Activated CD4-positive, alpha-beta memory T cell treated with anti-CD3 and anti-CD28 coated beads, Interleukin-2, amount 10 ng/mL, durations not matched to agents 7 days and 5 days (primary cell): ENCODE measurements around the gene TRUB1. TPM values are rescaled to one million over a fixed set of nuclear protein-coding genes. Genes with fewer than 3 reads are reported as not detected.

ENCODE experiments used
- CTCF ChIA-PET: fragments of 350-600 bp; sonication (Branson Sonifier 250); formaldehyde crosslinking; loops from one replicate; lab custom pipeline; 2021; ENCODE audit warnings: antibody characterized with exemption, inconsistent platforms; lab: Charles Lee
- POLR2A ChIA-PET: fragments of 350-600 bp; sonication (Branson Sonifier 250); formaldehyde crosslinking; loops from one replicate; lab custom pipeline; 2021; ENCODE audit warnings: antibody characterized with exemption; lab: Charles Lee
- DNase-seq: peaks from one replicate; pipeline ENCODE4 v3.0.0-alpha.2; 2020
- H3K27ac Mint-ChIP-seq: one replicate; pipeline ENCODE4 v1.8.0; 2021; ENCODE audit warnings: mild to moderate bottlenecking, mixed read lengths
- H3K27me3 Mint-ChIP-seq: one replicate; pipeline ENCODE4 v1.8.0; 2021; ENCODE audit warnings: mixed read lengths
- H3K36me3 Mint-ChIP-seq: one replicate; pipeline ENCODE4 v1.8.0; 2021; ENCODE audit warnings: low read depth, mixed read lengths
- H3K4me1 Mint-ChIP-seq: one replicate; pipeline ENCODE4 v1.8.0; 2021; ENCODE audit warnings: mixed read lengths
- H3K4me3 Mint-ChIP-seq: one replicate; pipeline ENCODE4 v1.8.0; 2021; ENCODE audit warnings: mild to moderate bottlenecking, mixed read lengths
- H3K9me3 Mint-ChIP-seq: one replicate; pipeline ENCODE4 v1.8.0; 2021; ENCODE audit warnings: mixed read lengths
- total RNA-seq, 2 experiments: library from RNA; stranded (reverse); gene quantifications; one replicate each; pipeline ENCODE4 v1.2.3, GENCODE V29; 2021

Gene TRUB1
- total RNA-seq, 2 experiments from 2014 or later, result 14.9 to 16.7 TPM

- H3K27ac Mint-ChIP-seq, result peak overlapping the region; percentile 72
- H3K4me1 Mint-ChIP-seq, result peaks cover 45% of the 10 kb centered on the region
- no peak for DNase-seq
- POLR2A ChIA-PET, result interaction anchor here (0.7 to 6.6 kb wide), 6 partner anchors 11 to 370 kb away, joined by 3 to 39 read pairs (median 4); partner anchors contain the start of gene TRUB1
- H3K36me3 Mint-ChIP-seq, result peaks cover 2% of the 10 kb centered on the region
- CTCF ChIA-PET, result interaction anchor here (0.9 to 1.8 kb wide), 4 partner anchors 12 to 35 kb away, joined by 3 to 7 read pairs (median 3); no protein-coding TSS in a partner anchor
- H3K9me3 Mint-ChIP-seq, result peaks cover 4% of the 10 kb centered on the region
- peaks cover 1% of the 10 kb centered on the region for H3K27me3 Mint-ChIP-seq
- peak overlapping the region; percentile 21 for H3K4me3 Mint-ChIP-seq
These were observed 26.1 kb upstream of the TRUB1 start for GRCh38 chr10:114911801-114912469.

- CTCF ChIA-PET, result interaction anchor here (1.4 to 1.8 kb wide), 2 partner anchors 11 to 35 kb away, joined by 3 to 7 read pairs; no protein-coding TSS in a partner anchor
- no peak for DNase-seq
- Mint-ChIP-seq H3K27me3 (no peaks in the 10 kb centered on the region), H3K36me3 (peaks cover 2% of the 10 kb centered on the region), H3K4me1 (peaks cover 45% of the 10 kb centered on the region), H3K4me3 (peak overlapping the region; percentile 9), H3K9me3 (peaks cover 4% of the 10 kb centered on the region), H3K27ac (peak overlapping the region; percentile 72)
- POLR2A ChIA-PET, result interaction anchor here (0.7 to 6.6 kb wide), 7 partner anchors 10 to 370 kb away, joined by 3 to 39 read pairs (median 3); partner anchors contain the start of gene TRUB1
These were observed 25.5 kb upstream of the TRUB1 start for GRCh38 chr10:114912470-114912859.

- Mint-ChIP-seq H3K36me3 (peaks cover 2% of the 10 kb centered on the region), H3K4me1 (peaks cover 54% of the 10 kb centered on the region), H3K4me3 (peak overlapping the region; percentile 21), H3K9me3 (peaks cover 1% of the 10 kb centered on the region), H3K27me3 (no peaks in the 10 kb centered on the region), H3K27ac (peak overlapping the region; percentile 77)
- ChIA-PET POLR2A (interaction anchor here (1.0 to 6.6 kb wide), 4 partner anchors 10 to 93 kb away, joined by 3 to 39 read pairs (median 4); partner anchors contain the start of genes FHIP2A and TRUB1), CTCF (interaction anchor here (1.8 to 2.7 kb wide), 2 partner anchors 35 to 38 kb away, joined by 7 to 12 read pairs; no protein-coding TSS in a partner anchor)
- no peak for DNase-seq
These were observed 23.4 kb upstream of the TRUB1 start for GRCh38 chr10:114914560-114914959.

GRCh38 chr10:114915294-114915693 lies 22.7 kb upstream of the TRUB1 start:
- Mint-ChIP-seq H3K9me3 (no peaks in the 10 kb centered on the region), H3K27ac (peak overlapping the region; percentile 12), H3K36me3 (peaks cover 2% of the 10 kb centered on the region), H3K4me3 (no peak overlapping the region), H3K4me1 (peaks cover 54% of the 10 kb centered on the region), H3K27me3 (no peaks in the 10 kb centered on the region)
- ChIA-PET CTCF (interaction anchor here (2.7 kb wide), 1 partner anchor 36 kb away, joined by 12 read pairs; no protein-coding TSS in a partner anchor), POLR2A (interaction anchor here (0.9 to 6.6 kb wide), 4 partner anchors 19 to 93 kb away, joined by 3 to 39 read pairs (median 3); partner anchors contain the start of gene TRUB1)
- DNase-seq, result no peak

- peaks cover 45% of the 10 kb centered on the region for H3K4me1 Mint-ChIP-seq
- no peaks in the 10 kb centered on the region for H3K27me3 Mint-ChIP-seq
- H3K36me3 Mint-ChIP-seq, result peaks cover 2% of the 10 kb centered on the region
- no peak overlapping the region for H3K27ac Mint-ChIP-seq
- ChIA-PET POLR2A (interaction anchor here (1.2 to 6.6 kb wide), 2 partner anchors 21 to 95 kb away, joined by 3 to 39 read pairs; partner anchors contain the start of gene TRUB1), CTCF (interaction anchor here (2.7 kb wide), 1 partner anchor 37 kb away, joined by 12 read pairs; no protein-coding TSS in a partner anchor)
- no peak overlapping the region for H3K4me3 Mint-ChIP-seq
- no peaks in the 10 kb centered on the region for H3K9me3 Mint-ChIP-seq
- DNase-seq, result no peak
These were observed 21.3 kb upstream of the TRUB1 start for GRCh38 chr10:114916653-114917052.

GRCh38 chr10:114917459-114917858 lies 20.5 kb upstream of the TRUB1 start:
- POLR2A ChIA-PET, result interaction anchor here (6.6 kb wide), 1 partner anchor 20 kb away, joined by 39 read pairs; the partner anchor contains the start of gene TRUB1
- DNase-seq, result no peak
- CTCF ChIA-PET, result no interaction called here

GRCh38 chr10:114917927-114918672 lies 19.9 kb upstream of the TRUB1 start:
- Mint-ChIP-seq H3K27me3 (no peaks in the 10 kb centered on the region), H3K4me1 (peaks cover 36% of the 10 kb centered on the region), H3K36me3 (peaks cover 7% of the 10 kb centered on the region), H3K27ac (no peak overlapping the region), H3K9me3 (no peaks in the 10 kb centered on the region), H3K4me3 (no peak overlapping the region)
- CTCF ChIA-PET, result no interaction called here
- POLR2A ChIA-PET, result no interaction called here
- DNase-seq, result no peak

More at GRCh38 chr10:114917459-114917858, 20.5 kb upstream of the TRUB1 start:
- no peaks in the 10 kb centered on the region for H3K9me3 Mint-ChIP-seq
- H3K4me1 Mint-ChIP-seq, result peaks cover 37% of the 10 kb centered on the region
- H3K27me3 Mint-ChIP-seq, result no peaks in the 10 kb centered on the region
- peaks cover 2% of the 10 kb centered on the region for H3K36me3 Mint-ChIP-seq
- H3K27ac Mint-ChIP-seq, result no peak overlapping the region
- H3K4me3 Mint-ChIP-seq, result no peak overlapping the region

- no peaks in the 10 kb centered on the region for H3K9me3 Mint-ChIP-seq
- CTCF ChIA-PET, result interaction anchor here (0.6 to 1.1 kb wide), 2 partner anchors 43 to 54 kb away, joined by 3 to 5 read pairs; no protein-coding TSS in a partner anchor
- no peak overlapping the region for H3K27ac Mint-ChIP-seq
- H3K27me3 Mint-ChIP-seq, result no peaks in the 10 kb centered on the region
- H3K4me1 Mint-ChIP-seq, result peaks cover 18% of the 10 kb centered on the region
- POLR2A ChIA-PET, result interaction anchor here (1.8 to 2.5 kb wide), 2 partner anchors 13 to 18 kb away, joined by 5 to 11 read pairs; partner anchors contain the start of gene TRUB1
- H3K36me3 Mint-ChIP-seq, result peaks cover 7% of the 10 kb centered on the region
- no peak overlapping the region for H3K4me3 Mint-ChIP-seq
- DNase-seq, result no peak
These were observed 17.5 kb upstream of the TRUB1 start for GRCh38 chr10:114920459-114920858.

- CTCF ChIA-PET, result no interaction called here
- POLR2A ChIA-PET, result interaction anchor here (1.0 kb wide), 1 partner anchor 16 kb away, joined by 4 read pairs; the partner anchor contains the start of gene TRUB1
- Mint-ChIP-seq H3K4me3 (no peak overlapping the region), H3K27me3 (no peaks in the 10 kb centered on the region), H3K36me3 (peaks cover 5% of the 10 kb centered on the region), H3K27ac (no peak overlapping the region), H3K4me1 (peaks cover 22% of the 10 kb centered on the region), H3K9me3 (no peaks in the 10 kb centered on the region)
- no peak for DNase-seq
These were observed 16.0 kb upstream of the TRUB1 start for GRCh38 chr10:114922003-114922402.

GRCh38 chr10:114923551-114923950 lies 14.4 kb upstream of the TRUB1 start:
- H3K27me3 Mint-ChIP-seq, result no peaks in the 10 kb centered on the region

GRCh38 chr10:114925587-114926586 lies 12.1 kb upstream of the TRUB1 start:
- H3K27ac Mint-ChIP-seq, result no peak overlapping the region
- peak; percentile 53 for DNase-seq
- CTCF ChIA-PET, result interaction anchor here (0.7 to 1.6 kb wide), 3 partner anchors 11 to 47 kb away, joined by 3 read pairs; no protein-coding TSS in a partner anchor
- peaks cover 18% of the 10 kb centered on the region for H3K4me1 Mint-ChIP-seq
- no peaks in the 10 kb centered on the region for H3K9me3 Mint-ChIP-seq
- no peaks in the 10 kb centered on the region for H3K27me3 Mint-ChIP-seq
- POLR2A ChIA-PET, result interaction anchor here (2.3 kb wide), 1 partner anchor 14 kb away, joined by 6 read pairs; no protein-coding TSS in a partner anchor
- peaks cover 6% of the 10 kb centered on the region for H3K36me3 Mint-ChIP-seq
- no peak overlapping the region for H3K4me3 Mint-ChIP-seq

More at GRCh38 chr10:114923551-114923950, 14.4 kb upstream of the TRUB1 start:
- POLR2A ChIA-PET, result interaction anchor here (2.3 to 2.4 kb wide), 2 partner anchors 12 to 14 kb away, joined by 6 to 8 read pairs; partner anchors contain the start of gene TRUB1
- H3K4me1 Mint-ChIP-seq, result peaks cover 17% of the 10 kb centered on the region
- no peak overlapping the region for H3K27ac Mint-ChIP-seq
- no peak overlapping the region for H3K4me3 Mint-ChIP-seq
- peaks cover 5% of the 10 kb centered on the region for H3K36me3 Mint-ChIP-seq
- CTCF ChIA-PET, result interaction anchor here (1.0 kb wide), 1 partner anchor 12 kb away, joined by 3 read pairs; no protein-coding TSS in a partner anchor
- H3K9me3 Mint-ChIP-seq, result no peaks in the 10 kb centered on the region
- DNase-seq, result no peak
